ENCODE data around the gene LRRC9. TPM values are rescaled to one million over a fixed set of nuclear protein-coding genes. Genes with fewer than 3 reads are reported as not detected.
A peak's percentile ranks its signal among the peaks of the same experiment; 100 is the strongest.
"Not testable (repeated sequence)": the region's sequence is repeated elsewhere in the genome, so short reads cannot be mapped to it uniquely, and the experiment has no call there.

LRRC9 gene
- total RNA-seq, 2 experiments from 2014 or later, result not detected

GRCh38 chr14:60003991-60004390 lies 84.0 kb downstream of the LRRC9 start:
- Mint-ChIP-seq H3K27me3 (peaks cover 17% of the 10 kb centered on the region), H3K4me3 (no peak overlapping the region), H3K9me3 (ENCODE audit: low read depth) (no peaks in the 10 kb centered on the region), H3K4me1 (no peaks in the 10 kb centered on the region), H3K36me3 (ENCODE audit: low read depth) (no peaks in the 10 kb centered on the region), H3K27ac (no peak overlapping the region)
- ChIA-PET POLR2A (no interaction called here), CTCF (interaction anchor here (0.5 to 2.0 kb wide), 5 partner anchors 10 to 110 kb away, joined by 3 to 6 read pairs (median 3); no protein-coding TSS in a partner anchor)
- intact Hi-C loops (cut with DNase I, micrococcal nuclease), result no loop called here
- ATAC-seq (no peak), DNase-seq (no peak)

GRCh38 chr14:60008042-60008441 lies 88.1 kb downstream of the LRRC9 start:
- Mint-ChIP-seq H3K36me3 (ENCODE audit: low read depth) (no peaks in the 10 kb centered on the region), H3K9me3 (ENCODE audit: low read depth) (peaks cover 7% of the 10 kb centered on the region), H3K4me3 (no peak overlapping the region), H3K27ac (no peak overlapping the region), H3K4me1 (no peaks in the 10 kb centered on the region), H3K27me3 (peaks cover 14% of the 10 kb centered on the region)
- intact Hi-C loops (cut with DNase I, micrococcal nuclease), result no loop called here
- no peak for ATAC-seq
- POLR2A ChIA-PET, result no interaction called here
- no peak for DNase-seq
- CTCF ChIA-PET, result interaction anchor here (1.0 kb wide), 1 partner anchor 43 kb away, joined by 3 read pairs; no protein-coding TSS in a partner anchor

GRCh38 chr14:60010263-60010662 lies 90.3 kb downstream of the LRRC9 start:
- DNase-seq; H3K9me3 Mint-ChIP-seq (ENCODE audit: low read depth); H3K4me1 Mint-ChIP-seq; CTCF ChIA-PET; POLR2A ChIA-PET; ATAC-seq; H3K36me3 Mint-ChIP-seq (ENCODE audit: low read depth); intact Hi-C loops (cut with DNase I, micrococcal nuclease); H3K4me3 Mint-ChIP-seq; H3K27ac Mint-ChIP-seq: not testable (repeated sequence)
- peaks cover 10% of the 10 kb centered on the region for H3K27me3 Mint-ChIP-seq

GRCh38 chr14:60014402-60014801 lies 94.5 kb downstream of the LRRC9 start:
- Mint-ChIP-seq H3K27me3 (peaks cover 2% of the 10 kb centered on the region), H3K36me3 (ENCODE audit: low read depth) (no peaks in the 10 kb centered on the region), H3K27ac (no peak overlapping the region), H3K4me3 (no peak overlapping the region), H3K4me1 (no peaks in the 10 kb centered on the region), H3K9me3 (ENCODE audit: low read depth) (peaks cover 9% of the 10 kb centered on the region)
- intact Hi-C loops (cut with DNase I, micrococcal nuclease), result no loop called here
- ChIA-PET CTCF (interaction anchor here (0.6 to 2.0 kb wide), 2 partner anchors 10 to 48 kb away, joined by 3 to 6 read pairs; no protein-coding TSS in a partner anchor), POLR2A (interaction anchor here (0.6 kb wide), 1 partner anchor 994 kb away, joined by 3 read pairs; no protein-coding TSS in a partner anchor)
- ATAC-seq, result no peak
- no peak for DNase-seq

- DNase-seq (no peak), ATAC-seq (no peak)
- Mint-ChIP-seq H3K4me3 (no peak overlapping the region), H3K27ac (no peak overlapping the region), H3K27me3 (peaks cover 14% of the 10 kb centered on the region), H3K36me3 (ENCODE audit: low read depth) (no peaks in the 10 kb centered on the region), H3K9me3 (ENCODE audit: low read depth) (no peaks in the 10 kb centered on the region), H3K4me1 (no peaks in the 10 kb centered on the region)
- intact Hi-C loops (cut with DNase I, micrococcal nuclease), result no loop called here
- ChIA-PET POLR2A (no interaction called here), CTCF (no interaction called here)
Observed at GRCh38 chr14:60021619-60022018, 101.7 kb downstream of the LRRC9 start.

- Mint-ChIP-seq H3K27me3 (peaks cover 20% of the 10 kb centered on the region), H3K9me3 (ENCODE audit: low read depth) (no peaks in the 10 kb centered on the region), H3K27ac (no peak overlapping the region), H3K36me3 (ENCODE audit: low read depth) (no peaks in the 10 kb centered on the region), H3K4me3 (no peak overlapping the region), H3K4me1 (no peaks in the 10 kb centered on the region)
- ChIA-PET POLR2A (no interaction called here), CTCF (no interaction called here)
- ATAC-seq (no peak), DNase-seq (no peak)
- intact Hi-C loops (cut with DNase I, micrococcal nuclease), result no loop called here
Observed at GRCh38 chr14:60025571-60025970, 105.6 kb downstream of the LRRC9 start.

DNA sequence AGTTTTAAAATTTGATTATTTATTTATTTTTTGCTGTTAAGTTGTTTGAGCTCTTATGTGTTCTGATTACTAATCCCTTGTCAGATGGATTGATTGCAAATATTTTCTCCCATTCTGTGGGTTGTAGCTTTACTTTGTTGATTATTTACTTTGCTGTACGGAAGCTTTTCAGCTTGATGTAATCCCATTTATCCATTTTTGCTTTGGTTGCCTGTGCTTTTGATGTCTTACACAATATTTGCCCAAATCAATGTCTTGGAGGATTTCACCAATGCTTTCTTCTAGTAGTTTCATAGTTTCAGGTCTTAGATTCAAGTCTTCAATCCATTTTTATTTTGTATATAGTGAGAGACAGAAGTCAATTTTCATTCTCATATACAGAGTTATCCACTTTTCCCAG lies 115.2 kb downstream of the LRRC9 start:
- no peak for DNase-seq
- Mint-ChIP-seq H3K4me3 (no peak overlapping the region), H3K27me3 (peaks cover 12% of the 10 kb centered on the region), H3K9me3 (ENCODE audit: low read depth) (peaks cover 4% of the 10 kb centered on the region), H3K27ac (no peak overlapping the region), H3K36me3 (ENCODE audit: low read depth) (no peaks in the 10 kb centered on the region), H3K4me1 (no peaks in the 10 kb centered on the region)
- ChIA-PET POLR2A (no interaction called here), CTCF (interaction anchor here (0.7 kb wide), 1 partner anchor 149 kb away, joined by 3 read pairs; no protein-coding TSS in a partner anchor)
- ATAC-seq, result no peak
- intact Hi-C loops (cut with DNase I, micrococcal nuclease), result no loop called here

DNA sequence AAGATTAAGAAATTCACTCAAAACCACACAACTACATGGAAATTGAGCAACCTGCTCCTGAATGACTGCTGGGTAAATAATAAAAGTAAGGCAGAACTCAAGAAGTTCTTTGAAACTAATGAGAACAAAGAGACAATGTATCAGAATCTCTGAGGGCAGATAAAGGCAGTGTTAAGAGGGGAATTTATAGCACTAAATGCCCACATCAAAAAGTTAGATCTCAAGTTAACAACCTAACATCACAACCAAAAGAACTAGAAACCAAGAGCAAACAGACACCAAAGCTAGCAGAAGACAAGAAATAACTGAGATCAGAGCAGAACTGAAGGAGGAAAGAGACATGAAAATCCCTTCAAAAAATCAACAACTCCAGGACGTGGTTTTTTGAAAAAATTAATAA lies 128.0 kb downstream of the LRRC9 start:
- H3K27ac Mint-ChIP-seq; CTCF ChIA-PET; H3K4me3 Mint-ChIP-seq; H3K36me3 Mint-ChIP-seq (ENCODE audit: low read depth); ATAC-seq; H3K9me3 Mint-ChIP-seq (ENCODE audit: low read depth); DNase-seq; POLR2A ChIA-PET; intact Hi-C loops (cut with DNase I, micrococcal nuclease): not testable (repeated sequence)
- H3K27me3 Mint-ChIP-seq, result peaks cover 14% of the 10 kb centered on the region
- peaks cover 11% of the 10 kb centered on the region for H3K4me1 Mint-ChIP-seq

DNA sequence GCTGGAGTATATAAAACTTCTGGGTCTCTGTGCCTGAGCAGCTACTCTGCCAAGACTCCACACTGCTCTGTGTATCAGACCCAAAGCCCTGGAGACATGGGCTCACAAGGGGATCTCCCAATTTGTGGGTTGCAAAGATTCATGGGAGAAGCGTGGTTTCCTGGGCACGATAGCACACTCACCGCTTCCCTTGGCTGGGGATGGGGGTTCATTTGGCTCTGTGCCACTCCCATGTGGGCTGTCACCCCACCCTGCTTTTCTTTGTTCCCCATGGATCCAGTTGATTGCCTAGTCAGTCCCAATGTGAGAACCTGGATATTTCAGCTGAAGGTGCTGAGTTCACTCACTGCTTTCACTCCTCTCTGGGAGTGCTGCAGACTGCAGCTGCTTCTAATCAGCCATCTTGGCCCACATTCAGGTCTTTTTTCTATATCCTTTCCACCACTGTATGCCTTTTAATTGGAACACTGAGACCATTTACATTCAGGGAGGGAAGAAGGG lies 131.8 kb downstream of the LRRC9 start:
- peak; percentile 32 for DNase-seq
- H3K4me1 Mint-ChIP-seq, result peaks cover 11% of the 10 kb centered on the region
- no peak overlapping the region for H3K4me3 Mint-ChIP-seq
- H3K9me3 Mint-ChIP-seq (ENCODE audit: low read depth), result no peaks in the 10 kb centered on the region
- intact Hi-C loops (cut with DNase I, micrococcal nuclease), result no loop called here
- peak; percentile 53 for ATAC-seq
- H3K27me3 Mint-ChIP-seq, result peaks cover 9% of the 10 kb centered on the region
- H3K27ac Mint-ChIP-seq, result no peak overlapping the region
- ChIA-PET CTCF (interaction anchor here (0.6 to 1.2 kb wide), 3 partner anchors 10 to 377 kb away, joined by 3 read pairs; no protein-coding TSS in a partner anchor), POLR2A (no interaction called here)
- H3K36me3 Mint-ChIP-seq (ENCODE audit: low read depth), result peaks cover 2% of the 10 kb centered on the region

- Mint-ChIP-seq H3K27ac (no peak overlapping the region), H3K9me3 (ENCODE audit: low read depth) (no peaks in the 10 kb centered on the region), H3K4me3 (no peak overlapping the region), H3K27me3 (peaks cover 7% of the 10 kb centered on the region), H3K4me1 (no peaks in the 10 kb centered on the region), H3K36me3 (ENCODE audit: low read depth) (peaks cover 2% of the 10 kb centered on the region)
- POLR2A ChIA-PET, result no interaction called here
- intact Hi-C loops (cut with DNase I, micrococcal nuclease), result no loop called here
- no peak for DNase-seq
- no peak for ATAC-seq
- CTCF ChIA-PET, result interaction anchor here (0.6 kb wide), 1 partner anchor 721 kb away, joined by 3 read pairs; no protein-coding TSS in a partner anchor
Observed at GRCh38 chr14:60058087-60058486, 138.1 kb downstream of the LRRC9 start.

DNA sequence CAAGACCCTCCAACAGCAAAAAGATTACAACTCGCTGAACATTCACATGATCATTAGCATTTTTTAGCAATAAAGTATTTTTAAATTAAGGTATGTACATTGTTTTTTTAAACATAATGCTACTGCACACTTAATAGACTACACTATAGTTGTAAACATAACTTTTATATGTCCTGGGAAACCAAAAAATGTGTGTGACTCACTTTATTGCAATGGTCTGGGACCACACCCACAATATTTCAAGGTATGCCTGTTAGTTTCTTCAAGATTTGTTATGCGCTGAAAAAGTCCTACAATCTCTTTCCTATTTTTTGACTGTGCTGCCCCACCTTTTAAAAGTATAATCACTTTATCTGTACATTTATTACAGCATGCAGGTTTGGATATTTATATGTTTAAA lies 141.4 kb downstream of the LRRC9 start:
- H3K36me3 Mint-ChIP-seq (ENCODE audit: low read depth), result no peaks in the 10 kb centered on the region
- no peak overlapping the region for H3K4me3 Mint-ChIP-seq
- H3K4me1 Mint-ChIP-seq, result no peaks in the 10 kb centered on the region
- ChIA-PET CTCF (no interaction called here), POLR2A (no interaction called here)
- ATAC-seq (no peak), DNase-seq (no peak)
- intact Hi-C loops (cut with DNase I, micrococcal nuclease), result loop anchor here in 1 of 2 experiments (10.0 kb wide), 1 partner anchor 503 kb away; no protein-coding TSS in a partner anchor
- peaks cover 3% of the 10 kb centered on the region for H3K27me3 Mint-ChIP-seq
- H3K9me3 Mint-ChIP-seq (ENCODE audit: low read depth), result no peaks in the 10 kb centered on the region
- no peak overlapping the region for H3K27ac Mint-ChIP-seq

GRCh38 chr14:60064491-60065072 lies 144.6 kb downstream of the LRRC9 start:
- no peak for ATAC-seq
- POLR2A ChIA-PET, result no interaction called here
- CTCF ChIA-PET, result interaction anchor here (0.6 to 5.5 kb wide), 2 partner anchors 23 to 119 kb away, joined by 4 to 51 read pairs; no protein-coding TSS in a partner anchor

More at GRCh38 chr14:60064491-60065072, 144.6 kb downstream of the LRRC9 start:
- H3K4me3 Mint-ChIP-seq, result no peak overlapping the region
- peaks cover 3% of the 10 kb centered on the region for H3K27me3 Mint-ChIP-seq
- H3K9me3 Mint-ChIP-seq (ENCODE audit: low read depth), result no peaks in the 10 kb centered on the region
- DNase-seq, result no peak
- H3K4me1 Mint-ChIP-seq, result no peaks in the 10 kb centered on the region
- intact Hi-C loops (cut with DNase I, micrococcal nuclease), result loop anchor here (1.0 to 10.0 kb wide), 2 partner anchors 120 to 500 kb away; no protein-coding TSS in a partner anchor
- H3K36me3 Mint-ChIP-seq (ENCODE audit: low read depth), result no peaks in the 10 kb centered on the region
- H3K27ac Mint-ChIP-seq, result no peak overlapping the region

All from activated CD4-positive, alpha-beta T cell treated with anti-CD3 and anti-CD28 coated beads for 36 hours (primary cell).